H1 (cell line): ENCODE measurements around the gene MRPS6. TPM values are rescaled to one million over a fixed set of nuclear protein-coding genes. Genes with fewer than 3 reads are reported as not detected.

ENCODE experiments used
- BCL11A ChIP-seq, 2 experiments: IDR thresholded peaks; one replicate each; pipeline ENCODE4 v1.6.1; 2011; ENCODE audit warnings: low read depth in 2 of 2, low read length in 2 of 2, mild to moderate bottlenecking in 2 of 2
- NRF1 ChIP-seq: IDR thresholded peaks from 2 replicates; pipeline ENCODE4 v1.6.1; 2011; ENCODE audit warnings: mild to moderate bottlenecking, low read depth, low read length, improper control_type of control experiment
- POU5F1 ChIP-seq: IDR thresholded peaks from 2 replicates; pipeline ENCODE4 v1.6.1; 2011; ENCODE audit warnings: low read depth, mild to moderate bottlenecking, low read length, moderate library complexity
- SAP30 ChIP-seq: fragments of 300-600 bp; sonication (generic); IDR thresholded peaks from 2 replicates; pipeline ENCODE4 v1.7.1; 2012; ENCODE audit warnings: low read length, moderate library complexity, mild to moderate bottlenecking, inconsistent platforms; ENCODE audit not compliant: insufficient read depth, insufficient replicate concordance
- polyA plus RNA-seq, 7 experiments: library from polyadenylated mRNA; depleted of rRNA in 3 of 7; stranded (reverse) in 5 of 7; unstranded in 2 of 7; fragments of >200 nt in 5 of 7; fragments of 200-250 nt in 2 of 7; gene quantifications; 1 replicate in 5 of 7; 2 replicates in 1 of 7; 4 replicates in 1 of 7; pipeline versions ENCODE4 v1.2.1 to v1.2.3, GENCODE V29; 2011 to 2013; ENCODE audit warnings: missing spikeins in 2 of 7, mixed read lengths in 2 of 7
- total RNA-seq: library from RNA; stranded (reverse); fragmentation: NEBNext Ultra II Directional; extraction: Animal tissue kit (Norgen Biotek cat#: 25700); gene quantifications from 2 replicates; pipeline ENCODE4 v1.2.1, GENCODE V29; 2021
- TF ChIP-seq, protein P1 (sequence below): IDR thresholded peaks from 2 replicates; pipeline ENCODE4 v1.6.1; 2011; ENCODE audit warnings: low read depth, mild to moderate bottlenecking, low read length; ENCODE audit not compliant: insufficient read depth

Gene MRPS6
- total and polyA plus RNA-seq, 2 of the 8 experiments (the other 6 are each of a cell fraction or from before 2014, with no cell fraction given) = 62.7 to 156 TPM

DNA sequence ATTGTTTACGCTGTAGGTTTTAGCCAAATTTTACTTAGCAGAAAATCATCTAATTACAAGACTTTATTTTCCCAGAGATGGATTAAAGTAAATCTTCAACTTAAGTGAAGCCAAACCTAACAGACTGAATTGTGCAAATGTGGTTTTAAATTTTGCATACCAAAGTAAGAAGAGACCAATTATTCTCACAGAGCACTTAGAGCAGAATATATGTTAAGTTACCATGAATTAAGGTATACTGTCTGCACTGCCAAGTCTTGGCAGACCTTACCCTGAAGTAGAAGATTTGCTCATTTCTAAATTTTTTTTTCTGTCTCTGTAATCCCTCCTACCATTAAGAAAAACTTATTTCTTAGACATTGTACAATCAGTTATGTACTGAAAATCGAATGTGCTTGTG, 24.1 kb downstream of the MRPS6 start (continued):
- TF ChIP-seq NRF1 = no peak
- TF ChIP-seq SAP30 = no peak
- no peak for TF ChIP-seq POU5F1
- no peak for TF ChIP-seq BCL11A (IDR thresholded peaks at IDR 0.05; ENCODE audit: low read depth in 2 of 2, low read length in 2 of 2)
- TF ChIP-seq, protein P1, sequence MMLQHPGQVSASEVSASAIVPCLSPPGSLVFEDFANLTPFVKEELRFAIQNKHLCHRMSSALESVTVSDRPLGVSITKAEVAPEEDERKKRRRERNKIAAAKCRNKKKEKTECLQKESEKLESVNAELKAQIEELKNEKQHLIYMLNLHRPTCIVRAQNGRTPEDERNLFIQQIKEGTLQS = no peak
